ENCODE measurements around the gene CSF1R. TPM values are rescaled to one million over a fixed set of nuclear protein-coding genes. Genes with fewer than 3 reads are reported as not detected.

Gene CSF1R
- total RNA-seq (2021): not detected in 2 replicates
- Bru-seq, nascent RNA: percentile 18 among the genes with signal in this experiment
- BruChase-seq, experiment 1, labeled RNA remaining after a 2-hour chase: percentile 16 among the genes with signal in this experiment
- percentile 17 among the genes with signal in this experiment for BruChase-seq, experiment 2, labeled RNA remaining after a 6-hour chase
- long read RNA-seq: 0 reads

- intact Hi-C loops (cut with micrococcal nuclease; ENCODE audit: unreplicated experiment): no loop called here
- ChIA-PET POLR2A (ENCODE audit: low non-redundant PET) (no interaction called here), CTCF (no interaction called here)
- no peak for TF ChIP-seq EZH2 (IDR thresholded peaks at IDR 0.05; ENCODE audit: borderline replicate concordance, low read depth, low read length, poor library complexity, severe bottlenecking)
- TF ChIP-seq CTCF (conservative IDR thresholded peaks at IDR 0.05; ENCODE audit: low read depth, low read length): no peak
- no peak for DNase-seq (ENCODE audit: low spot score)
- BruUV-seq (replicated peaks): no TSS peak
- Histone ChIP-seq H3K36me3 (ENCODE audit: insufficient read depth, low read length, poor library complexity, severe bottlenecking) (no peaks in the 10 kb centered on the region), H3K4me3 (ENCODE audit: low read depth, low read length, poor library complexity, severe bottlenecking) (no peak within 1 kb of the TSS), H3K4me1 (ENCODE audit: insufficient read depth, low read length, poor library complexity, severe bottlenecking) (no peaks in the 10 kb centered on the region), H3K9me3 (ENCODE audit: low read depth, low read length, poor library complexity, severe bottlenecking) (no peaks in the 10 kb centered on the region), H3K27me3 (replicated peaks; ENCODE audit: insufficient read depth, low read depth, low read length, poor library complexity) (peaks cover 14% of the 10 kb centered on the region), H3K27ac (ENCODE audit: low read depth, low read length, poor library complexity, severe bottlenecking) (no peak within 1 kb of the TSS)
These were observed at the start of gene CSF1R for GRCh38 chr5:150085950-150086715. Gene CSF1R, minus strand, starts transcription at chr5:150086554. Its CDS starts 127 bp downstream, at chr5:150086427.

GRCh38 chr5:150135557-150136304 lies 49.4 kb upstream of the CSF1R start:
- Histone ChIP-seq H3K27ac (ENCODE audit: low read depth, low read length, poor library complexity, severe bottlenecking) (no peak overlapping the region), H3K4me3 (ENCODE audit: low read depth, low read length, poor library complexity, severe bottlenecking) (no peak overlapping the region), H3K4me1 (ENCODE audit: insufficient read depth, low read length, poor library complexity, severe bottlenecking) (peaks cover 21% of the 10 kb centered on the region), H3K9me3 (ENCODE audit: low read depth, low read length, poor library complexity, severe bottlenecking) (no peaks in the 10 kb centered on the region), H3K36me3 (ENCODE audit: insufficient read depth, low read length, poor library complexity, severe bottlenecking) (no peaks in the 10 kb centered on the region), H3K27me3 (replicated peaks; ENCODE audit: insufficient read depth, low read depth, low read length, poor library complexity) (no peaks in the 10 kb centered on the region)
- ChIA-PET POLR2A (ENCODE audit: low non-redundant PET) (no interaction called here), CTCF (no interaction called here)
- TF ChIP-seq EZH2 (IDR thresholded peaks at IDR 0.05; ENCODE audit: borderline replicate concordance, low read depth, low read length, poor library complexity, severe bottlenecking): no peak
- BruUV-seq (replicated peaks): no TSS peak
- intact Hi-C loops (cut with micrococcal nuclease; ENCODE audit: unreplicated experiment): no loop called here
- DNase-seq (ENCODE audit: low spot score): no peak

GRCh38 chr5:150134198-150134588 lies 47.8 kb upstream of the CSF1R start:
- no peaks in the 10 kb centered on the region for H3K27me3 ChIP-seq (replicated peaks; ENCODE audit: insufficient read depth, low read depth, low read length, poor library complexity)
- H3K27ac ChIP-seq (ENCODE audit: low read depth, low read length, poor library complexity, severe bottlenecking): no peak overlapping the region
- ChIA-PET CTCF (no interaction called here), POLR2A (ENCODE audit: low non-redundant PET) (interaction anchor here (0.6 kb wide), 1 partner anchor 85 kb away, joined by 3 read pairs; no protein-coding TSS in a partner anchor)
- peaks cover 21% of the 10 kb centered on the region for H3K4me1 ChIP-seq (ENCODE audit: insufficient read depth, low read length, poor library complexity, severe bottlenecking)
- TF ChIP-seq EZH2 (IDR thresholded peaks at IDR 0.05; ENCODE audit: borderline replicate concordance, low read depth, low read length, poor library complexity, severe bottlenecking) (no peak), CTCF (conservative IDR thresholded peaks at IDR 0.05; ENCODE audit: low read depth, low read length) (no peak)
- no peaks in the 10 kb centered on the region for H3K9me3 ChIP-seq (ENCODE audit: low read depth, low read length, poor library complexity, severe bottlenecking)
- no peak for DNase-seq (ENCODE audit: low spot score)
- H3K36me3 ChIP-seq (ENCODE audit: insufficient read depth, low read length, poor library complexity, severe bottlenecking): peaks cover 6% of the 10 kb centered on the region
- no TSS peak for BruUV-seq (replicated peaks)
- no peak overlapping the region for H3K4me3 ChIP-seq (ENCODE audit: low read depth, low read length, poor library complexity, severe bottlenecking)
- intact Hi-C loops (cut with micrococcal nuclease; ENCODE audit: unreplicated experiment): no loop called here
